ENCODE results near the gene CHRNA9. TPM values are rescaled to one million over a fixed set of nuclear protein-coding genes. Genes with fewer than 3 reads are reported as not detected.
A peak's percentile ranks its signal among the peaks of the same experiment; 100 is the strongest.

The CHRNA9 gene
- total RNA-seq, 1 experiment from 2014 or later, result not detected

DNA sequence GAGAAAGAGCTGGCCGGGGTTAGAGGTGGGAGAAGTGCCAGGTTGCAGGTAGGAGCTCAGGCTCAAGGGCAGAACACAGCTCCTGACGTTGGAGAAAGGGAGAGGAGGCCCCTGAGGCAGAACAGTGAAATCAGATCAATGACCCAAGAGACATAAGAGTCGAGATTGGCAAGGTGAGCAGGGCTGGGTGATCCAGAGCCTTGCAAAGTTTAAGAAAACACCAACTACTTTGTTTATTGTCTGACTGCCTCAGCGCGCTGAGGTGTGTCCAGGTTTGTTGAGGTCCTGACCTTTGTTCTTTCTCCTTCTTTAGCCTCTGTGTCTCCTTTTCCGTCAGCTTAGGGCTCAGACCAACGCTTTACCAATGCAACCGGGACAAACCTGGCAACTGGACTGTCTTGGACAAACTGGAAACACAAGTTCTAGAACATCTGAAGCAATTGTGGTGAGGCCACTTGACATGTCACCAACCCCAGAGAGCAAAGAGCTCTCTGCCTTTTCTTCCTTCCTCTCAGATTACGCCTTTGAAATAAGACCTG is 28.3 kb downstream of the CHRNA9 start:
- no peak overlapping the region for H3K27ac ChIP-seq (ENCODE audit: low read length)
- ATAC-seq (no peak; the same call in 1 of the 2 replicates), DNase-seq (ENCODE audit: low read depth, low spot score) (no peak)
- intact Hi-C loops (cut with micrococcal nuclease; ENCODE audit: unreplicated experiment), result no loop called here
- in situ Hi-C loops (cut with HindIII; ENCODE audit: low pct_unique_long_range_greater_than_20kb, low sequenced_read_pairs), result no loop called here
- H3K27me3 ChIP-seq (ENCODE audit: control insufficient read depth, insufficient read depth, low read length), result no peaks in the 10 kb centered on the region
- H3K36me3 ChIP-seq (ENCODE audit: control insufficient read depth, insufficient read depth, low read length), result no peaks in the 10 kb centered on the region
- no TSS peak for BruUV-seq (replicated peaks)
- H3K4me1 ChIP-seq (ENCODE audit: control insufficient read depth, insufficient read depth, low read length), result peaks cover 4% of the 10 kb centered on the region; the same call in 1 of the 2 replicates
- TF ChIP-seq, protein P1, sequence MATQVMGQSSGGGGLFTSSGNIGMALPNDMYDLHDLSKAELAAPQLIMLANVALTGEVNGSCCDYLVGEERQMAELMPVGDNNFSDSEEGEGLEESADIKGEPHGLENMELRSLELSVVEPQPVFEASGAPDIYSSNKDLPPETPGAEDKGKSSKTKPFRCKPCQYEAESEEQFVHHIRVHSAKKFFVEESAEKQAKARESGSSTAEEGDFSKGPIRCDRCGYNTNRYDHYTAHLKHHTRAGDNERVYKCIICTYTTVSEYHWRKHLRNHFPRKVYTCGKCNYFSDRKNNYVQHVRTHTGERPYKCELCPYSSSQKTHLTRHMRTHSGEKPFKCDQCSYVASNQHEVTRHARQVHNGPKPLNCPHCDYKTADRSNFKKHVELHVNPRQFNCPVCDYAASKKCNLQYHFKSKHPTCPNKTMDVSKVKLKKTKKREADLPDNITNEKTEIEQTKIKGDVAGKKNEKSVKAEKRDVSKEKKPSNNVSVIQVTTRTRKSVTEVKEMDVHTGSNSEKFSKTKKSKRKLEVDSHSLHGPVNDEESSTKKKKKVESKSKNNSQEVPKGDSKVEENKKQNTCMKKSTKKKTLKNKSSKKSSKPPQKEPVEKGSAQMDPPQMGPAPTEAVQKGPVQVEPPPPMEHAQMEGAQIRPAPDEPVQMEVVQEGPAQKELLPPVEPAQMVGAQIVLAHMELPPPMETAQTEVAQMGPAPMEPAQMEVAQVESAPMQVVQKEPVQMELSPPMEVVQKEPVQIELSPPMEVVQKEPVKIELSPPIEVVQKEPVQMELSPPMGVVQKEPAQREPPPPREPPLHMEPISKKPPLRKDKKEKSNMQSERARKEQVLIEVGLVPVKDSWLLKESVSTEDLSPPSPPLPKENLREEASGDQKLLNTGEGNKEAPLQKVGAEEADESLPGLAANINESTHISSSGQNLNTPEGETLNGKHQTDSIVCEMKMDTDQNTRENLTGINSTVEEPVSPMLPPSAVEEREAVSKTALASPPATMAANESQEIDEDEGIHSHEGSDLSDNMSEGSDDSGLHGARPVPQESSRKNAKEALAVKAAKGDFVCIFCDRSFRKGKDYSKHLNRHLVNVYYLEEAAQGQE (IDR thresholded peaks at IDR 0.05; ENCODE audit: insufficient read depth in 1 of 2, low read depth in 2 of 2, low read length in 1 of 2), result no peak
- TF ChIP-seq TCF7L2 (IDR thresholded peaks at IDR 0.05; ENCODE audit: low read depth, low read length), result 0 out of 2 replicates have a peak, but pooled peaks have one; percentile 19
- no peak overlapping the region for H3K4me3 ChIP-seq (ENCODE audit: low read depth in 2 of 2, low read length in 2 of 2)
- ChIA-PET POLR2A (no interaction called here), CTCF (interaction anchor here (0.6 kb wide), 1 partner anchor 54 kb away, joined by 3 read pairs; no protein-coding TSS in a partner anchor)
- no peaks in the 10 kb centered on the region for H3K9me3 ChIP-seq (ENCODE audit: control insufficient read depth, insufficient read depth, low read depth, low read length)

DNA sequence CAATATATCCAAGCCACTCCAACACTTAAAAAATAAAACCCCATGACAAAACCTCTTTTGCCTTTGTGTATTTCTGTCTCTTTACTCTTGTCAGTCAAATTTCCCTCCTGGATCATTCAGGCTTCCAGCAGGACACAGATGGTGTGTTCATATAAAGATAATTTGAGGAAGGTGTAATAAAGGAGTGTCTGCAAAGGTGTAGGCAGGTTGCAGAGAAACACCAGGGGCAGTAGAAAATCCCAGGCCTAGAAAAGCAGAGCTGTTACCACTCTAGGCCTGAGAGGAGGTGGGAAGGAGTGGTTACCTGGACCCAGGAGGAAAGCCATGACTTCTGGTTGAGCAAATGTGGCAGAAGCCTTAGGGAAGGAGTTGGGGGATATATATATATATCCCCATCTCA is 28.8 kb downstream of the CHRNA9 start:
- ChIA-PET POLR2A (no interaction called here), CTCF (interaction anchor here (0.6 kb wide), 1 partner anchor 54 kb away, joined by 3 read pairs; no protein-coding TSS in a partner anchor)

More for the DNA sequence above, 28.8 kb downstream of the CHRNA9 start:
- Histone ChIP-seq H3K27me3 (ENCODE audit: control insufficient read depth, insufficient read depth, low read length) (no peaks in the 10 kb centered on the region), H3K4me1 (ENCODE audit: control insufficient read depth, insufficient read depth, low read length) (peaks cover 4% of the 10 kb centered on the region; the same call in 1 of the 2 replicates), H3K27ac (ENCODE audit: low read length) (peak overlapping the region; percentile 54; the same call in 1 of the 2 replicates), H3K9me3 (ENCODE audit: control insufficient read depth, insufficient read depth, low read depth, low read length) (no peaks in the 10 kb centered on the region), H3K36me3 (ENCODE audit: control insufficient read depth, insufficient read depth, low read length) (no peaks in the 10 kb centered on the region), H3K4me3 (ENCODE audit: low read depth in 2 of 2, low read length in 2 of 2) (no peak overlapping the region)
- no TSS peak for BruUV-seq (replicated peaks)
- intact Hi-C loops (cut with micrococcal nuclease; ENCODE audit: unreplicated experiment), result no loop called here
- in situ Hi-C loops (cut with HindIII; ENCODE audit: low pct_unique_long_range_greater_than_20kb, low sequenced_read_pairs), result no loop called here
- TF ChIP-seq TCF7L2 (IDR thresholded peaks at IDR 0.05; ENCODE audit: low read depth, low read length), result no peak
- TF ChIP-seq, protein P2, sequence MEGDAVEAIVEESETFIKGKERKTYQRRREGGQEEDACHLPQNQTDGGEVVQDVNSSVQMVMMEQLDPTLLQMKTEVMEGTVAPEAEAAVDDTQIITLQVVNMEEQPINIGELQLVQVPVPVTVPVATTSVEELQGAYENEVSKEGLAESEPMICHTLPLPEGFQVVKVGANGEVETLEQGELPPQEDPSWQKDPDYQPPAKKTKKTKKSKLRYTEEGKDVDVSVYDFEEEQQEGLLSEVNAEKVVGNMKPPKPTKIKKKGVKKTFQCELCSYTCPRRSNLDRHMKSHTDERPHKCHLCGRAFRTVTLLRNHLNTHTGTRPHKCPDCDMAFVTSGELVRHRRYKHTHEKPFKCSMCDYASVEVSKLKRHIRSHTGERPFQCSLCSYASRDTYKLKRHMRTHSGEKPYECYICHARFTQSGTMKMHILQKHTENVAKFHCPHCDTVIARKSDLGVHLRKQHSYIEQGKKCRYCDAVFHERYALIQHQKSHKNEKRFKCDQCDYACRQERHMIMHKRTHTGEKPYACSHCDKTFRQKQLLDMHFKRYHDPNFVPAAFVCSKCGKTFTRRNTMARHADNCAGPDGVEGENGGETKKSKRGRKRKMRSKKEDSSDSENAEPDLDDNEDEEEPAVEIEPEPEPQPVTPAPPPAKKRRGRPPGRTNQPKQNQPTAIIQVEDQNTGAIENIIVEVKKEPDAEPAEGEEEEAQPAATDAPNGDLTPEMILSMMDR (IDR thresholded peaks at IDR 0.05), result no peak
- TF ChIP-seq, protein P1 (IDR thresholded peaks at IDR 0.05; ENCODE audit: insufficient read depth in 1 of 2, low read depth in 2 of 2, low read length in 1 of 2), result no peak
- no peak for TF ChIP-seq SIN3A (IDR thresholded peaks at IDR 0.05; ENCODE audit: borderline replicate concordance, insufficient read depth, low read depth, low read length)
- DNase-seq (ENCODE audit: low read depth, low spot score), result no peak
- ATAC-seq, result no peak
